Left ventricle myocardium inferior (tissue), 1 donor: ENCODE results near the gene KMT2A. TPM values are rescaled to one million over a fixed set of nuclear protein-coding genes. Genes with fewer than 3 reads are reported as not detected.
"Not testable (repeated sequence)": the region's sequence is repeated elsewhere in the genome, so short reads cannot be mapped to it uniquely, and the experiment has no call there.

Source experiments
- DNase-seq: peaks from one replicate; pipeline ENCODE4 v3.0.0-alpha.2; 2020
- H3K27ac ChIP-seq: fragments of 200-600 bp; replicated peaks from 2 replicates; pipeline ENCODE4 v1.8.0; 2021
- H3K27me3 ChIP-seq: fragments of 200-600 bp; 2 replicates; pipeline ENCODE4 v1.8.0; 2021; ENCODE audit warnings: low read depth
- H3K36me3 ChIP-seq: fragments of 200-600 bp; 2 replicates; pipeline ENCODE4 v1.8.0; 2021
- H3K4me1 ChIP-seq: fragments of 200-600 bp; 2 replicates; pipeline ENCODE4 v1.8.0; 2021
- H3K4me3 ChIP-seq: fragments of 200-600 bp; 2 replicates; pipeline ENCODE4 v1.8.0; 2021; ENCODE audit warnings: mild to moderate bottlenecking, moderate library complexity
- H3K9me3 ChIP-seq: fragments of 200-600 bp; replicated peaks from 2 replicates; pipeline ENCODE4 v1.8.0; 2021
- CTCF ChIP-seq: fragments of 200-600 bp; IDR thresholded peaks from 2 replicates; pipeline ENCODE4 v1.8.0; 2021; ENCODE audit warnings: antibody characterized with exemption, mild to moderate bottlenecking, borderline replicate concordance
- intact Hi-C: fragments of 100-400 bp; cut with micrococcal nuclease; formaldehyde crosslinking; loops from one replicate; pipeline ENCODE4 v1.11.0; 2022
- total RNA-seq: library from RNA; stranded (reverse); fragmentation: NEBNext Ultra II Directional; extraction: Animal tissue kit (Norgen Biotek cat#: 25700); gene quantifications from one replicate; pipeline ENCODE4 v1.2.1, GENCODE V29; 2021
- donor health status: DM: no; HTN: yes; CAD: no; lungs with severe emphysema.

Gene KMT2A
- total RNA-seq, 1 donor from 2014 or later, result 21.0 TPM

GRCh38 chr11:118401880-118402590 is 34.3 kb upstream of the KMT2A start:
- H3K4me3 ChIP-seq, result peak overlapping the region; percentile 92
- H3K27me3 ChIP-seq, result no peaks in the 10 kb centered on the region
- peak overlapping the region; percentile 98 for H3K27ac ChIP-seq
- peaks cover 22% of the 10 kb centered on the region for H3K36me3 ChIP-seq
- no peaks in the 10 kb centered on the region for H3K9me3 ChIP-seq
- no peak for DNase-seq
- no peak for TF ChIP-seq CTCF
- intact Hi-C loops, result no loop called here
- H3K4me1 ChIP-seq, result peaks cover 65% of the 10 kb centered on the region

GRCh38 chr11:118402594-118402993 is 33.7 kb upstream of the KMT2A start:
- Histone ChIP-seq H3K27ac (peak overlapping the region; percentile 98), H3K36me3 (peaks cover 22% of the 10 kb centered on the region), H3K4me3 (peak overlapping the region; percentile 92), H3K4me1 (peaks cover 70% of the 10 kb centered on the region)
- H3K27me3 ChIP-seq, H3K9me3 ChIP-seq, DNase-seq, intact Hi-C loops: not testable (repeated sequence)

- intact Hi-C loops, result no loop called here
- Histone ChIP-seq H3K36me3 (peaks cover 37% of the 10 kb centered on the region), H3K27ac (peak overlapping the region; percentile 3), H3K27me3 (no peaks in the 10 kb centered on the region), H3K4me1 (peaks cover 94% of the 10 kb centered on the region), H3K4me3 (no peak overlapping the region), H3K9me3 (no peaks in the 10 kb centered on the region)
- no peak for TF ChIP-seq CTCF
- no peak for DNase-seq
Observed at GRCh38 chr11:118406599-118407166, 29.6 kb upstream of the KMT2A start.

- intact Hi-C loops, result no loop called here
- no peak for DNase-seq
- Histone ChIP-seq H3K36me3 (peaks cover 56% of the 10 kb centered on the region), H3K4me1 (peaks cover 59% of the 10 kb centered on the region), H3K27ac (peak overlapping the region; percentile 46), H3K4me3 (peak overlapping the region; percentile 26), H3K9me3 (no peaks in the 10 kb centered on the region), H3K27me3 (no peaks in the 10 kb centered on the region)
- TF ChIP-seq CTCF, result no peak
Observed at GRCh38 chr11:118410055-118410745, 26.1 kb upstream of the KMT2A start.

GRCh38 chr11:118411530-118411929 is 24.8 kb upstream of the KMT2A start:
- Histone ChIP-seq H3K27ac (peak overlapping the region; percentile 46), H3K4me3 (no peak overlapping the region), H3K4me1 (peaks cover 58% of the 10 kb centered on the region), H3K9me3 (no peaks in the 10 kb centered on the region), H3K36me3 (peaks cover 48% of the 10 kb centered on the region), H3K27me3 (no peaks in the 10 kb centered on the region)
- TF ChIP-seq CTCF, result no peak
- intact Hi-C loops, result no loop called here
- no peak for DNase-seq

GRCh38 chr11:118412921-118413320 is 23.4 kb upstream of the KMT2A start:
- DNase-seq, result no peak
- Histone ChIP-seq H3K4me3 (no peak overlapping the region), H3K36me3 (peaks cover 34% of the 10 kb centered on the region), H3K4me1 (peaks cover 44% of the 10 kb centered on the region), H3K27ac (no peak overlapping the region), H3K27me3 (no peaks in the 10 kb centered on the region), H3K9me3 (no peaks in the 10 kb centered on the region)
- intact Hi-C loops, result no loop called here
- TF ChIP-seq CTCF, result no peak
